AML-193 (cell line): Measurements from ENCODE around the gene PDE6D.

ENCODE experiments used
- DNase-seq, 2 experiments: peaks; one replicate each; lab custom pipeline; 2025; lab: John Stamatoyannopoulos, UW

The PDE6D gene

GRCh38 chr2:231682603-231683291 lies 98.3 kb downstream of the PDE6D start:
- DNase-seq = no peak
